Limb (tissue), 2 donors: ENCODE measurements around the gene PITPNM1.

Source experiments
- DNase-seq, 2 donors: peaks; one replicate each; pipeline ENCODE4 v3.0.0-alpha.2; 2016; ENCODE audit errors: extremely low spot score in 2 of 2

Gene PITPNM1

GRCh38 chr11:67503119-67504004 is 1.8 kb downstream of the PITPNM1 start:
- DNase-seq: no peak

- DNase-seq: no peak
These were observed 2.7 kb downstream of the PITPNM1 start for GRCh38 chr11:67502328-67502979.

GRCh38 chr11:67501854-67502253 is 3.3 kb downstream of the PITPNM1 start:
- DNase-seq: no peak

GRCh38 chr11:67500831-67501715 is 4.1 kb downstream of the PITPNM1 start:
- DNase-seq: no peak

GRCh38 chr11:67500484-67500821 is 4.7 kb downstream of the PITPNM1 start:
- no peak for DNase-seq

- no peak for DNase-seq
These were observed 5.2 kb downstream of the PITPNM1 start for GRCh38 chr11:67499808-67500483.

- no peak for DNase-seq
These were observed 6.6 kb downstream of the PITPNM1 start for GRCh38 chr11:67498544-67498972.

- DNase-seq: no peak
These were observed 7.4 kb downstream of the PITPNM1 start for GRCh38 chr11:67497656-67498291.

- no peak for DNase-seq
These were observed 9.1 kb downstream of the PITPNM1 start for GRCh38 chr11:67496113-67496512.

- DNase-seq: no peak
These were observed 9.7 kb downstream of the PITPNM1 start for GRCh38 chr11:67495234-67496005.

- no peak for DNase-seq
These were observed 10.6 kb downstream of the PITPNM1 start for GRCh38 chr11:67494371-67495233.

GRCh38 chr11:67493548-67494370 is 11.4 kb downstream of the PITPNM1 start:
- DNase-seq: no peak

GRCh38 chr11:67492801-67493547 is 12.2 kb downstream of the PITPNM1 start:
- DNase-seq: no peak

GRCh38 chr11:67492069-67492727 is 13.0 kb downstream of the PITPNM1 start:
- no peak for DNase-seq

GRCh38 chr11:67491276-67492068 is 13.7 kb downstream of the PITPNM1 start:
- no peak for DNase-seq

- DNase-seq: no peak
These were observed 14.5 kb downstream of the PITPNM1 start for GRCh38 chr11:67490727-67491065.
